Lung (tissue), 12 donors: ENCODE data around the gene TBCD. TPM values are rescaled to one million over a fixed set of nuclear protein-coding genes. Genes with fewer than 3 reads are reported as not detected.

ENCODE experiments used
- ATAC-seq: fragments of 200-7000 bp; cut with Tn5 transposase; one replicate; pipeline ENCODE4 v1.9.1; 2020; ENCODE audit warnings: moderate number of reproducible peaks; ENCODE audit not compliant: insufficient read depth, low FRiP score
- DNase-seq, 3 donors: peaks; one replicate each; pipeline ENCODE4 v3.0.0-alpha.2; 2013 to 2017
- H3K27ac ChIP-seq, 2 donors: one replicate each; pipeline ENCODE4 v1.5.1; 2013; ENCODE audit warnings: mild to moderate bottlenecking in 2 of 2, moderate library complexity in 2 of 2, control low read depth in 1 of 2, inconsistent platforms in 1 of 2, low read depth in 1 of 2, low read length in 1 of 2
- H3K27me3 ChIP-seq, 3 donors: one replicate each; pipeline ENCODE4 v1.5.1; 2013; ENCODE audit warnings: low read length in 2 of 3; ENCODE audit not compliant: control insufficient read depth in 3 of 3, insufficient read depth in 3 of 3
- H3K36me3 ChIP-seq, 4 donors: one replicate each; pipeline ENCODE4 v1.5.1; 2013; ENCODE audit warnings: low read length in 4 of 4, mild to moderate bottlenecking in 1 of 4, moderate library complexity in 1 of 4; ENCODE audit not compliant: control insufficient read depth in 4 of 4, insufficient read depth in 4 of 4
- H3K4me1 ChIP-seq, 5 donors: one replicate each; pipeline ENCODE4 v1.5.1; 2013; ENCODE audit warnings: low read length in 5 of 5, mild to moderate bottlenecking in 2 of 5, moderate library complexity in 1 of 5; ENCODE audit not compliant: control insufficient read depth in 5 of 5, insufficient read depth in 5 of 5
- H3K4me3 ChIP-seq: one replicate; pipeline ENCODE4 v1.5.1; 2013; ENCODE audit warnings: mild to moderate bottlenecking, control low read depth, moderate library complexity
- H3K9ac ChIP-seq, 2 donors: one replicate each; pipeline ENCODE4 v1.5.1; 2013; ENCODE audit warnings: low read length in 2 of 2, control low read depth in 1 of 2; ENCODE audit not compliant: insufficient read depth in 1 of 2
- H3K9me3 ChIP-seq, 4 donors: one replicate each; pipeline ENCODE4 v1.5.1; 2013; ENCODE audit warnings: low read length in 3 of 4, mild to moderate bottlenecking in 1 of 4, moderate library complexity in 1 of 4; ENCODE audit not compliant: control insufficient read depth in 4 of 4, insufficient read depth in 3 of 4
- CTCF ChIP-seq: IDR thresholded peaks from 2 replicates; pipeline ENCODE4 v1.5.1; 2012; ENCODE audit warnings: mild to moderate bottlenecking; ENCODE audit errors: control extremely low read depth, extremely low read depth
- WGBS, 2 donors: extraction: QIAGEN DNeasy Blood & Tissue Kit; methylation state at CpG; one replicate each; pipeline ENCODE4 v1.1.7; 2013; 5-methylcytosine and 5-hydroxymethylcytosine counted together
- polyA plus RNA-seq, 2 donors: library from polyadenylated mRNA; stranded (reverse); fragments of 200-250 nt; gene quantifications; one replicate each; pipeline ENCODE4 v1.2.1, GENCODE V29; 2013
- total RNA-seq, 2 donors: library from RNA; depleted of rRNA in 1 of 2; stranded (reverse); fragments of >200 nt in 1 of 2; gene quantifications; one replicate each; pipeline ENCODE4 v1.2.1, GENCODE V29; 2014 to 2021
- donor health status: control.
- donor health status: control.
- donor health status: Bipolar disorder and iron deficiency.
- donor health status: healthy.
- donor health status: DM: yes; HTN: yes; CAD: no.

TBCD gene
- total and polyA plus RNA-seq, 4 donors = 57.6 to 119 (median 90.3) TPM

GRCh38 chr17:82902972-82903874 is 151.4 kb downstream of the TBCD start:
- no peak for TF ChIP-seq CTCF
- DNase-seq = no peak

GRCh38 chr17:82905130-82905529 is 153.3 kb downstream of the TBCD start:
- Histone ChIP-seq H3K36me3 (peaks cover 3 to 48% (median 7%) of the 10 kb centered on the region in 4 donors), H3K9ac (no peak overlapping the region), H3K4me1 (peaks cover 0 to 24% (median 9%) of the 10 kb centered on the region in 5 donors), H3K27ac (no peak overlapping the region), H3K9me3 (no peaks in the 10 kb centered on the region), H3K27me3 (no peaks in the 10 kb centered on the region), H3K4me3 (no peak overlapping the region)
- WGBS, 2 donors = 91 to 96% methylated on average over 20 of the region's 20 CpGs
- DNase-seq (no peak), ATAC-seq (no peak)
- TF ChIP-seq CTCF = no peak

More at GRCh38 chr17:82902972-82903874, 151.4 kb downstream of the TBCD start:
- ATAC-seq = no peak
- H3K4me3 ChIP-seq = no peak overlapping the region
- no peak overlapping the region for H3K9ac ChIP-seq
- no peak overlapping the region for H3K27ac ChIP-seq
- no peaks in the 10 kb centered on the region for H3K27me3 ChIP-seq
- H3K4me1 ChIP-seq = peaks cover 0 to 13% (median 6%) of the 10 kb centered on the region in 5 donors
- H3K9me3 ChIP-seq = no peaks in the 10 kb centered on the region
- WGBS, 2 donors = 91 to 93% methylated on average over 35 of the region's 37 CpGs
- H3K36me3 ChIP-seq = peaks cover 3 to 47% (median 10%) of the 10 kb centered on the region in 4 donors

GRCh38 chr17:82907797-82908542 is 156.1 kb downstream of the TBCD start:
- H3K9me3 ChIP-seq = no peaks in the 10 kb centered on the region
- H3K4me3 ChIP-seq = no peak overlapping the region
- TF ChIP-seq CTCF = no peak
- H3K4me1 ChIP-seq = peaks cover 0 to 52% (median 25%) of the 10 kb centered on the region in 5 donors
- no peaks in the 10 kb centered on the region for H3K27me3 ChIP-seq
- DNase-seq (peak in 1 of 3 donors; percentile 45), ATAC-seq (no peak)
- peak overlapping the region in 1 of 2 donors; percentile 55 for H3K9ac ChIP-seq
- H3K36me3 ChIP-seq = peaks cover 3 to 55% (median 7%) of the 10 kb centered on the region in 4 donors
- no peak overlapping the region for H3K27ac ChIP-seq
- WGBS, 2 donors = 87 to 89% methylated on average over 19 of the region's 19 CpGs
